GM23338 (cell line): Measurements from ENCODE around the gene NBAS. TPM values are rescaled to one million over a fixed set of nuclear protein-coding genes. Genes with fewer than 3 reads are reported as not detected.

Experiments used
- ATAC-seq: fragments of 200-7000 bp; cut with Tn5 transposase; 3 replicates; pipeline ENCODE4 v1.9.1; 2020
- DNase-seq: peaks from one replicate; pipeline ENCODE4 v3.0.0-alpha.2; 2015; ENCODE audit warnings: low spot score
- H2AFZ ChIP-seq: fragments of 200-600 bp; sonication (generic); 2 replicates; pipeline ENCODE4 v1.8.0; 2016; ENCODE audit warnings: antibody characterized with exemption, mild to moderate bottlenecking, moderate library complexity
- H3F3A ChIP-seq: fragments of 200-600 bp; sonication (generic); replicated peaks from 2 replicates; pipeline ENCODE4 v1.8.0; 2017; ENCODE audit warnings: antibody characterized with exemption, mixed run types, low read depth
- H3K27ac ChIP-seq: fragments of 200-600 bp; sonication (generic); 2 replicates; pipeline ENCODE4 v1.6.1; 2016; ENCODE audit warnings: low read depth
- H3K27me3 ChIP-seq: fragments of 200-600 bp; sonication (generic); 2 replicates; pipeline ENCODE4 v1.8.0; 2016; ENCODE audit warnings: mild to moderate bottlenecking, mixed run types, moderate library complexity; ENCODE audit not compliant: insufficient read depth
- H3K36me3 ChIP-seq: fragments of 200-600 bp; sonication (generic); 2 replicates; pipeline ENCODE4 v1.8.0; 2016; ENCODE audit warnings: mild to moderate bottlenecking; ENCODE audit not compliant: insufficient read depth
- H3K4me1 ChIP-seq: fragments of 200-600 bp; sonication (generic); 2 replicates; pipeline ENCODE4 v1.8.0; 2016; ENCODE audit warnings: mild to moderate bottlenecking, moderate library complexity; ENCODE audit not compliant: insufficient read depth
- H3K4me2 ChIP-seq: fragments of 200-600 bp; sonication (generic); 2 replicates; pipeline ENCODE4 v1.7.1; 2017; ENCODE audit warnings: mixed run types
- H3K4me3 ChIP-seq: fragments of 200-600 bp; sonication (generic); 2 replicates; pipeline ENCODE4 v1.6.1; 2016; ENCODE audit warnings: mixed run types
- H3K79me2 ChIP-seq: fragments of 200-600 bp; sonication (generic); replicated peaks from 2 replicates; pipeline ENCODE4 v1.8.0; 2017; ENCODE audit warnings: mild to moderate bottlenecking; ENCODE audit not compliant: insufficient read depth
- H3K9me2 ChIP-seq: fragments of 200-600 bp; sonication (generic); 2 replicates; pipeline ENCODE4 v1.8.0; 2017; ENCODE audit not compliant: insufficient read depth
- H4K20me1 ChIP-seq: fragments of 200-600 bp; sonication (generic); replicated peaks from 2 replicates; pipeline ENCODE4 v1.8.0; 2017; ENCODE audit warnings: mild to moderate bottlenecking; ENCODE audit not compliant: insufficient read depth
- H3K27ac Mint-ChIP-seq: 2 replicates; pipeline ENCODE4 v1.8.0; 2020; ENCODE audit warnings: inconsistent platforms, mild to moderate bottlenecking, moderate library complexity, mixed read lengths
- H3K27me3 Mint-ChIP-seq: 3 replicates; pipeline ENCODE4 v1.8.0; 2022; ENCODE audit warnings: low read depth, mild to moderate bottlenecking, moderate library complexity, mixed read lengths, inconsistent platforms; ENCODE audit not compliant: insufficient read depth, poor library complexity
- H3K36me3 Mint-ChIP-seq: 3 replicates; pipeline ENCODE4 v1.8.0; 2021; ENCODE audit warnings: low read depth, mild to moderate bottlenecking, inconsistent platforms, moderate library complexity, mixed read lengths
- H3K4me1 Mint-ChIP-seq: 3 replicates; pipeline ENCODE4 v1.8.0; 2020; ENCODE audit warnings: mild to moderate bottlenecking, inconsistent platforms, mixed read lengths
- H3K4me3 Mint-ChIP-seq: 3 replicates; pipeline ENCODE4 v1.8.0; 2021; ENCODE audit warnings: moderate library complexity, mild to moderate bottlenecking, inconsistent platforms, mixed read lengths
- H3K9me3 Mint-ChIP-seq: 3 replicates; pipeline ENCODE4 v1.8.0; 2020; ENCODE audit warnings: moderate library complexity, mild to moderate bottlenecking, inconsistent platforms, mixed read lengths
- CREB1 ChIP-seq: fragments of 250-450 bp; sonication (Bioruptor Pico); IDR thresholded peaks from 2 replicates; pipeline ENCODE4 v1.5.0; 2020; ENCODE audit warnings: low read depth, mild to moderate bottlenecking, moderate library complexity
- CTCF ChIP-seq, 2 experiments: fragments of 200-600 bp in 1 of 2; sonication (generic) in 1 of 2; conservative IDR thresholded peaks; 2 replicates each; pipeline versions ENCODE4 v1.5.1 to v1.6.1; 2016 to 2017; ENCODE audit warnings: antibody characterized with exemption in 2 of 2, low read depth in 2 of 2, mild to moderate bottlenecking in 2 of 2, moderate library complexity in 1 of 2
- EZH2phosphoT487 ChIP-seq: fragments of 200-600 bp; sonication (generic); IDR thresholded peaks from one replicate; pipeline ENCODE4 v1.8.1; 2018; ENCODE audit warnings: antibody characterized with exemption; ENCODE audit not compliant: unreplicated experiment
- JUNB ChIP-seq: IDR thresholded peaks from one replicate; pipeline ENCODE4 v1.6.1; 2016; ENCODE audit warnings: antibody characterized with exemption; ENCODE audit not compliant: unreplicated experiment
- NANOG ChIP-seq: IDR thresholded peaks from 2 replicates; pipeline ENCODE4 v1.6.1; 2016; ENCODE audit warnings: antibody characterized with exemption, borderline replicate concordance
- ZNF114 ChIP-seq: fragments of 250-450 bp; sonication (Bioruptor Pico); IDR thresholded peaks from 2 replicates; pipeline ENCODE4 v1.5.0; 2020; ENCODE audit warnings: mild to moderate bottlenecking, moderate library complexity
- ZNF331 ChIP-seq: fragments of 250-450 bp; sonication (Bioruptor Pico); IDR thresholded peaks from 2 replicates; pipeline ENCODE4 v1.5.0; 2020; ENCODE audit warnings: low read depth, mild to moderate bottlenecking, moderate library complexity
- polyA plus RNA-seq: library from polyadenylated mRNA; unstranded; fragments of >200 nt; fragmentation: Nextera tagmentation; extraction: Ambion mirVana; gene quantifications from 2 replicates; pipeline ENCODE4 v1.2.1, GENCODE V29; 2016
- total RNA-seq: library from RNA; depleted of rRNA; stranded (reverse); fragments of >200 nt; shearing (Covaris generic); gene quantifications from 2 replicates; pipeline ENCODE4 v1.2.3, GENCODE V29; 2014
- TF ChIP-seq, protein P1 (sequence below): fragments of 250-450 bp; sonication (Bioruptor Pico); IDR thresholded peaks from 2 replicates; pipeline ENCODE4 v1.5.0; 2020; ENCODE audit warnings: mild to moderate bottlenecking, moderate library complexity
- TF ChIP-seq, protein P2 (sequence below): IDR thresholded peaks from 2 replicates; pipeline ENCODE4 v1.6.1; 2016; ENCODE audit warnings: antibody characterized with exemption

Gene NBAS
- total and polyA plus RNA-seq, 2 experiments from 2014 or later: 24.8 to 38.9 TPM

DNA sequence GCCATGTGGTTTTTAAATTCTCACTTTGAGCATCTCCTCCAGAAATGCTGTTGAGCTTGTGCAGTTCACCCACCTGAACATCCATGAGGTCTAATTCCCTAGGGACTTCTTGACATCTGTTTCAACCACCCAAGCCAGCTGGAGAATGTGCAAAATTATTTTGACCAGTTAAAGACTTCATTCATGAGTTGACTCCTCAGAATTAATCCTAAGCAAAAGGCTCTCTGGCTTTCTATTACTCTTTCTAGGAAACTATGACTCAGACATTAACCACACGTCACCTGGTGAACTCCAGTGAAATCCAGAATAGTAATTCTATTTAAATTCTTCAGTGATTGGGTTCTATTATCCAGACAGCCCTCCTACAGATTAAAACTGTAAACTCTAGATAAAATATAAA, 247.5 kb downstream of the NBAS start (continued):
- TF ChIP-seq, protein P1, sequence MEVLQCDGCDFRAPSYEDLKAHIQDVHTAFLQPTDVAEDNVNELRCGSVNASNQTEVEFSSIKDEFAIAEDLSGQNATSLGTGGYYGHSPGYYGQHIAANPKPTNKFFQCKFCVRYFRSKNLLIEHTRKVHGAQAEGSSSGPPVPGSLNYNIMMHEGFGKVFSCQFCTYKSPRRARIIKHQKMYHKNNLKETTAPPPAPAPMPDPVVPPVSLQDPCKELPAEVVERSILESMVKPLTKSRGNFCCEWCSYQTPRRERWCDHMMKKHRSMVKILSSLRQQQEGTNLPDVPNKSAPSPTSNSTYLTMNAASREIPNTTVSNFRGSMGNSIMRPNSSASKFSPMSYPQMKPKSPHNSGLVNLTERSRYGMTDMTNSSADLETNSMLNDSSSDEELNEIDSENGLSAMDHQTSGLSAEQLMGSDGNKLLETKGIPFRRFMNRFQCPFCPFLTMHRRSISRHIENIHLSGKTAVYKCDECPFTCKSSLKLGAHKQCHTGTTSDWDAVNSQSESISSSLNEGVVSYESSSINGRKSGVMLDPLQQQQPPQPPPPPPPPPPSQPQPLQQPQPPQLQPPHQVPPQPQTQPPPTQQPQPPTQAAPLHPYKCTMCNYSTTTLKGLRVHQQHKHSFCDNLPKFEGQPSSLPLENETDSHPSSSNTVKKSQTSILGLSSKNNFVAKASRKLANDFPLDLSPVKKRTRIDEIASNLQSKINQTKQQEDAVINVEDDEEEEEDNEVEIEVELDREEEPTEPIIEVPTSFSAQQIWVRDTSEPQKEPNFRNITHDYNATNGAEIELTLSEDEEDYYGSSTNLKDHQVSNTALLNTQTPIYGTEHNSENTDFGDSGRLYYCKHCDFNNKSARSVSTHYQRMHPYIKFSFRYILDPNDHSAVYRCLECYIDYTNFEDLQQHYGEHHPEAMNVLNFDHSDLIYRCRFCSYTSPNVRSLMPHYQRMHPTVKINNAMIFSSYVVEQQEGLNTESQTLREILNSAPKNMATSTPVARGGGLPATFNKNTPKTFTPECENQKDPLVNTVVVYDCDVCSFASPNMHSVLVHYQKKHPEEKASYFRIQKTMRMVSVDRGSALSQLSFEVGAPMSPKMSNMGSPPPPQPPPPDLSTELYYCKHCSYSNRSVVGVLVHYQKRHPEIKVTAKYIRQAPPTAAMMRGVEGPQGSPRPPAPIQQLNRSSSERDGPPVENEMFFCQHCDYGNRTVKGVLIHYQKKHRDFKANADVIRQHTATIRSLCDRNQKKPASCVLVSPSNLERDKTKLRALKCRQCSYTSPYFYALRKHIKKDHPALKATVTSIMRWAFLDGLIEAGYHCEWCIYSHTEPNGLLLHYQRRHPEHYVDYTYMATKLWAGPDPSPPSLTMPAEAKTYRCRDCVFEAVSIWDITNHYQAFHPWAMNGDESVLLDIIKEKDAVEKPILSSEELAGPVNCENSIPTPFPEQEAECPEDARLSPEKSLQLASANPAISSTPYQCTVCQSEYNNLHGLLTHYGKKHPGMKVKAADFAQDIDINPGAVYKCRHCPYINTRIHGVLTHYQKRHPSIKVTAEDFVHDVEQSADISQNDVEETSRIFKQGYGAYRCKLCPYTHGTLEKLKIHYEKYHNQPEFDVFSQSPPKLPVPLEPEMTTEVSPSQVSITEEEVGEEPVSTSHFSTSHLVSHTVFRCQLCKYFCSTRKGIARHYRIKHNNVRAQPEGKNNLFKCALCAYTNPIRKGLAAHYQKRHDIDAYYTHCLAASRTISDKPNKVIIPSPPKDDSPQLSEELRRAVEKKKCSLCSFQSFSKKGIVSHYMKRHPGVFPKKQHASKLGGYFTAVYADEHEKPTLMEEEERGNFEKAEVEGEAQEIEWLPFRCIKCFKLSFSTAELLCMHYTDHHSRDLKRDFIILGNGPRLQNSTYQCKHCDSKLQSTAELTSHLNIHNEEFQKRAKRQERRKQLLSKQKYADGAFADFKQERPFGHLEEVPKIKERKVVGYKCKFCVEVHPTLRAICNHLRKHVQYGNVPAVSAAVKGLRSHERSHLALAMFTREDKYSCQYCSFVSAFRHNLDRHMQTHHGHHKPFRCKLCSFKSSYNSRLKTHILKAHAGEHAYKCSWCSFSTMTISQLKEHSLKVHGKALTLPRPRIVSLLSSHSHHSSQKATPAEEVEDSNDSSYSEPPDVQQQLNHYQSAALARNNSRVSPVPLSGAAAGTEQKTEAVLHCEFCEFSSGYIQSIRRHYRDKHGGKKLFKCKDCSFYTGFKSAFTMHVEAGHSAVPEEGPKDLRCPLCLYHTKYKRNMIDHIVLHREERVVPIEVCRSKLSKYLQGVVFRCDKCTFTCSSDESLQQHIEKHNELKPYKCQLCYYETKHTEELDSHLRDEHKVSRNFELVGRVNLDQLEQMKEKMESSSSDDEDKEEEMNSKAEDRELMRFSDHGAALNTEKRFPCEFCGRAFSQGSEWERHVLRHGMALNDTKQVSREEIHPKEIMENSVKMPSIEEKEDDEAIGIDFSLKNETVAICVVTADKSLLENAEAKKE (CRISPR knock-in tag): no peak

GRCh38 chr2:15311926-15312325, 249.2 kb downstream of the NBAS start:
- DNase-seq: no peak
- peaks cover 3% of the 10 kb centered on the region; the same call in 1 of the 2 replicates for H3K9me2 ChIP-seq
- peaks cover under 1% of the 10 kb centered on the region; the same call in 2 of the 3 replicates for H3K9me3 Mint-ChIP-seq
- no peaks in the 10 kb centered on the region for H3K4me1 ChIP-seq
- no peaks in the 10 kb centered on the region for H3K79me2 ChIP-seq
- no peak overlapping the region for H2AFZ ChIP-seq
- H3K4me1 Mint-ChIP-seq: peaks cover 6% of the 10 kb centered on the region; the same call in 2 of the 3 replicates
- peaks cover 3% of the 10 kb centered on the region for H3K27me3 Mint-ChIP-seq
- H3K36me3 Mint-ChIP-seq: peaks cover 4% of the 10 kb centered on the region; the same call in 2 of the 3 replicates
- H3K4me2 ChIP-seq: no peak overlapping the region
- H3K27ac ChIP-seq: no peak overlapping the region
- H4K20me1 ChIP-seq: no peaks in the 10 kb centered on the region
- no peak overlapping the region for H3K4me3 Mint-ChIP-seq
- TF ChIP-seq CREB1 (CRISPR knock-in tag) (no peak), CTCF (conservative IDR thresholded peaks at IDR 0.05; ENCODE audit: low read depth in 2 of 2) (no peak), ZNF114 (CRISPR knock-in tag) (no peak), ZNF331 (CRISPR knock-in tag) (no peak), NANOG (no peak), JUNB (no peak), EZH2phosphoT487 (no peak)
- TF ChIP-seq, protein P2, sequence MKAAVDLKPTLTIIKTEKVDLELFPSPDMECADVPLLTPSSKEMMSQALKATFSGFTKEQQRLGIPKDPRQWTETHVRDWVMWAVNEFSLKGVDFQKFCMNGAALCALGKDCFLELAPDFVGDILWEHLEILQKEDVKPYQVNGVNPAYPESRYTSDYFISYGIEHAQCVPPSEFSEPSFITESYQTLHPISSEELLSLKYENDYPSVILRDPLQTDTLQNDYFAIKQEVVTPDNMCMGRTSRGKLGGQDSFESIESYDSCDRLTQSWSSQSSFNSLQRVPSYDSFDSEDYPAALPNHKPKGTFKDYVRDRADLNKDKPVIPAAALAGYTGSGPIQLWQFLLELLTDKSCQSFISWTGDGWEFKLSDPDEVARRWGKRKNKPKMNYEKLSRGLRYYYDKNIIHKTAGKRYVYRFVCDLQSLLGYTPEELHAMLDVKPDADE: no peak
- H3K27ac Mint-ChIP-seq: no peak overlapping the region
- no peak for ATAC-seq
- H3K4me3 ChIP-seq: no peak overlapping the region
- H3K27me3 ChIP-seq: no peaks in the 10 kb centered on the region
- H3K36me3 ChIP-seq: no peaks in the 10 kb centered on the region
- no peaks in the 10 kb centered on the region for H3F3A ChIP-seq
